HEK293 (cell line): ENCODE measurements around the gene VCX.

Source experiments
- CTCF ChIA-PET: fragments of 350-600 bp; formaldehyde crosslinking; extraction: SDS; loops from one replicate; lab custom pipeline; 2021; ENCODE audit warnings: antibody characterized with exemption; lab: Yijun Ruan, JAX
- POLR2A ChIA-PET: fragments of 300-600 bp; formaldehyde crosslinking; extraction: SDS; loops from one replicate; lab custom pipeline; 2020; ENCODE audit warnings: antibody characterized with exemption, inconsistent platforms; lab: Yijun Ruan, JAX
- H3K27ac ChIP-seq: fragments of 200-500 bp; sonication (Bioruptor generic); 2 replicates; pipeline ENCODE4 v1.5.1; 2014; ENCODE audit warnings: low read depth, low read length, control low read depth, inconsistent platforms; ENCODE audit errors: extremely low read depth
- H3K36me3 ChIP-seq, 2 experiments: fragments of 200-500 bp in 1 of 2; sonication (Bioruptor generic) in 1 of 2; 1 replicate in 1 of 2; 2 replicates in 1 of 2; pipeline ENCODE4 v1.5.1; 2014 to 2017; ENCODE audit warnings: inconsistent platforms in 2 of 2, low read length in 2 of 2; ENCODE audit not compliant: control insufficient read depth in 2 of 2, insufficient read depth in 1 of 2
- H3K4me1 ChIP-seq: fragments of 200-500 bp; sonication (Bioruptor generic); 2 replicates; pipeline ENCODE4 v1.5.1; 2014; ENCODE audit warnings: mild to moderate bottlenecking, low read length, inconsistent platforms; ENCODE audit not compliant: control insufficient read depth, insufficient read depth
- H3K4me3 ChIP-seq: 2 replicates; pipeline ENCODE4 v1.5.1; 2011; ENCODE audit warnings: low read depth, mild to moderate bottlenecking, control low read depth, low read length, moderate library complexity
- H3K9me3 ChIP-seq: fragments of 200-500 bp; sonication (Bioruptor generic); 2 replicates; pipeline ENCODE4 v1.5.1; 2014; ENCODE audit warnings: low read depth, low read length, inconsistent platforms; ENCODE audit not compliant: control insufficient read depth, insufficient read depth
- BCL11B ChIP-seq: fragments of 450-650 bp; formaldehyde crosslinking; IDR thresholded peaks from 2 replicates; pipeline ENCODE4 v1.5.1; 2016; ENCODE audit warnings: low read depth, missing biosample characterization, missing genetic modification characterization
- KLF16 ChIP-seq: fragments of 450-650 bp; formaldehyde crosslinking; IDR thresholded peaks from 2 replicates; pipeline ENCODE4 v1.5.1; 2017; ENCODE audit warnings: missing biosample characterization, missing genetic modification characterization
- OVOL3 ChIP-seq: fragments of 450-650 bp; formaldehyde crosslinking; IDR thresholded peaks from 2 replicates; pipeline ENCODE4 v1.5.1; 2016; ENCODE audit warnings: missing biosample characterization, missing genetic modification characterization
- RBAK ChIP-seq: fragments of 450-650 bp; formaldehyde crosslinking; IDR thresholded peaks from 2 replicates; pipeline ENCODE4 v1.5.1; 2016; ENCODE audit warnings: missing biosample characterization, missing genetic modification characterization
- SP2 ChIP-seq: fragments of 450-650 bp; formaldehyde crosslinking; IDR thresholded peaks from 2 replicates; pipeline ENCODE4 v1.5.1; 2016; ENCODE audit warnings: missing biosample characterization, missing genetic modification characterization
- WT1 ChIP-seq: fragments of 450-650 bp; formaldehyde crosslinking; IDR thresholded peaks from 2 replicates; pipeline ENCODE4 v1.5.1; 2016; ENCODE audit warnings: missing biosample characterization, missing genetic modification characterization
- ZNF121 ChIP-seq: fragments of 450-650 bp; formaldehyde crosslinking; IDR thresholded peaks from 2 replicates; pipeline ENCODE4 v1.5.1; 2016; ENCODE audit warnings: missing biosample characterization, missing genetic modification characterization
- ZNF132 ChIP-seq: fragments of 450-650 bp; formaldehyde crosslinking; IDR thresholded peaks from 2 replicates; pipeline ENCODE4 v1.5.1; 2017; ENCODE audit warnings: missing biosample characterization, missing genetic modification characterization, borderline replicate concordance
- ZNF140 ChIP-seq: fragments of 450-650 bp; formaldehyde crosslinking; IDR thresholded peaks from 2 replicates; pipeline ENCODE4 v1.5.1; 2016; ENCODE audit warnings: missing biosample characterization, missing genetic modification characterization
- ZNF311 ChIP-seq: fragments of 450-650 bp; formaldehyde crosslinking; IDR thresholded peaks from 2 replicates; pipeline ENCODE4 v1.5.1; 2017; ENCODE audit warnings: missing biosample characterization, missing genetic modification characterization, borderline replicate concordance
- ZNF324 ChIP-seq: fragments of 450-650 bp; formaldehyde crosslinking; IDR thresholded peaks from 2 replicates; pipeline ENCODE4 v1.5.1; 2016; ENCODE audit warnings: missing biosample characterization, missing genetic modification characterization
- ZNF510 ChIP-seq: fragments of 450-650 bp; formaldehyde crosslinking; IDR thresholded peaks from 2 replicates; pipeline ENCODE4 v1.5.1; 2018; ENCODE audit warnings: mild to moderate bottlenecking, missing genetic modification characterization, missing biosample characterization; ENCODE audit not compliant: insufficient replicate concordance
- ZNF571 ChIP-seq: fragments of 450-650 bp; formaldehyde crosslinking; IDR thresholded peaks from 2 replicates; pipeline ENCODE4 v1.5.0; 2017; ENCODE audit warnings: missing biosample characterization, missing genetic modification characterization
- ZNF777 ChIP-seq: fragments of 450-650 bp; formaldehyde crosslinking; IDR thresholded peaks from 2 replicates; pipeline ENCODE4 v1.5.1; 2017; ENCODE audit warnings: missing biosample characterization, missing genetic modification characterization, borderline replicate concordance
- ZSCAN16 ChIP-seq: fragments of 450-650 bp; formaldehyde crosslinking; IDR thresholded peaks from 2 replicates; pipeline ENCODE4 v1.5.1; 2016; ENCODE audit warnings: missing biosample characterization, missing genetic modification characterization
- TF ChIP-seq, protein P1 (sequence below): fragments of 450-650 bp; formaldehyde crosslinking; IDR thresholded peaks from 2 replicates; pipeline ENCODE4 v1.5.1; 2016; ENCODE audit warnings: missing biosample characterization, missing genetic modification characterization
- TF ChIP-seq, protein P2 (sequence below): fragments of 450-650 bp; formaldehyde crosslinking; IDR thresholded peaks from 2 replicates; pipeline ENCODE4 v1.5.0; 2017; ENCODE audit warnings: missing biosample characterization, missing genetic modification characterization, borderline replicate concordance
- TF ChIP-seq, protein P3 (sequence below): fragments of 450-650 bp; formaldehyde crosslinking; IDR thresholded peaks from 2 replicates; pipeline ENCODE4 v1.5.1; 2016; ENCODE audit warnings: missing biosample characterization, missing genetic modification characterization
- TF ChIP-seq, protein P4 (sequence below): fragments of 450-650 bp; formaldehyde crosslinking; IDR thresholded peaks from 2 replicates; pipeline ENCODE4 v1.5.1; 2016; ENCODE audit warnings: missing biosample characterization, missing genetic modification characterization
- TF ChIP-seq, protein P5 (sequence below): fragments of 450-650 bp; formaldehyde crosslinking; IDR thresholded peaks from 2 replicates; pipeline ENCODE4 v1.5.1; 2016; ENCODE audit warnings: missing biosample characterization, missing genetic modification characterization
- TF ChIP-seq, protein P6 (sequence below): fragments of 450-650 bp; formaldehyde crosslinking; IDR thresholded peaks from 2 replicates; pipeline ENCODE4 v1.5.1; 2017; ENCODE audit warnings: missing biosample characterization, missing genetic modification characterization

Gene VCX

DNA sequence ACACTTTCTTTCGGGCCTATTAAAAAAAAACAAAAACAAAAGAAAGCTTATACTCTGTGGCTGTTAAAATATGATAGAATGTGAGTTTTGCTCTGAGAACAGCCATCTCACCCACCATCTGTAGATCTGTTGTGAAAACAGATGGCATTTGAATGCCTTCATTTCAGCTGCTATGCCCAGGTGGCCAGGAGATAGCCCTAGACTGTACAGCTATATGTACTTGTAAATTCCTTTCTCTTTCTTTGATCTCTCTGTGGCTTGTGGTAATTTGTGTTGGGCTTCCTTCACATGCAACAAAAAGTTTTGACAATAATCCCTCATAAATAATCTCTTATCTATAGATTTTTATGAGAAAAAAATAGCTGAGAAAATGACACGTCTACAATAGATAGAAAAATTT is 46.2 kb downstream of the VCX start (continued):
- TF ChIP-seq, protein P1, sequence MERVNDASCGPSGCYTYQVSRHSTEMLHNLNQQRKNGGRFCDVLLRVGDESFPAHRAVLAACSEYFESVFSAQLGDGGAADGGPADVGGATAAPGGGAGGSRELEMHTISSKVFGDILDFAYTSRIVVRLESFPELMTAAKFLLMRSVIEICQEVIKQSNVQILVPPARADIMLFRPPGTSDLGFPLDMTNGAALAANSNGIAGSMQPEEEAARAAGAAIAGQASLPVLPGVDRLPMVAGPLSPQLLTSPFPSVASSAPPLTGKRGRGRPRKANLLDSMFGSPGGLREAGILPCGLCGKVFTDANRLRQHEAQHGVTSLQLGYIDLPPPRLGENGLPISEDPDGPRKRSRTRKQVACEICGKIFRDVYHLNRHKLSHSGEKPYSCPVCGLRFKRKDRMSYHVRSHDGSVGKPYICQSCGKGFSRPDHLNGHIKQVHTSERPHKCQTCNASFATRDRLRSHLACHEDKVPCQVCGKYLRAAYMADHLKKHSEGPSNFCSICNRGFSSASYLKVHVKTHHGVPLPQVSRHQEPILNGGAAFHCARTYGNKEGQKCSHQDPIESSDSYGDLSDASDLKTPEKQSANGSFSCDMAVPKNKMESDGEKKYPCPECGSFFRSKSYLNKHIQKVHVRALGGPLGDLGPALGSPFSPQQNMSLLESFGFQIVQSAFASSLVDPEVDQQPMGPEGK = no peak

DNA sequence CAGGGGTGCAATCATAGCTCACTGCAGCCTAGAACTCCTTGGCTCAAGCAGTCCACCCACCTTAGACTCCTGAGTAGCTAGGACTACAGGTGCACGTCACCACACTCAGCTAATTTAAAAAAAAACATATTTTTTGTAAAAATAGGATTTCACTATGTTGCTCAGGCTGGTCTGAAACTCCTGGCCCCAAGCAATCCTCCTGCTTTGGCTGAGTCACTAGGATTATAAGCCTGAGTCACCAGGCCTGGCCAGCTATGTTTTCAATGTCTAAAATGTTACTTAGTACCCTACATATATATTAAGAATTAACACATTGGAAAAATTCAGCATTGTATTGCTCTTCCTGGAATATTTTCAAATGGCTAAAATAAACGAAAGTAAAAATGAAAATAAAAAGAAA is 46.7 kb downstream of the VCX start:
- ChIA-PET CTCF (no interaction called here), POLR2A (no interaction called here)
- no peak for TF ChIP-seq RBAK (tag by site-specific recombination)
- TF ChIP-seq, protein P2, sequence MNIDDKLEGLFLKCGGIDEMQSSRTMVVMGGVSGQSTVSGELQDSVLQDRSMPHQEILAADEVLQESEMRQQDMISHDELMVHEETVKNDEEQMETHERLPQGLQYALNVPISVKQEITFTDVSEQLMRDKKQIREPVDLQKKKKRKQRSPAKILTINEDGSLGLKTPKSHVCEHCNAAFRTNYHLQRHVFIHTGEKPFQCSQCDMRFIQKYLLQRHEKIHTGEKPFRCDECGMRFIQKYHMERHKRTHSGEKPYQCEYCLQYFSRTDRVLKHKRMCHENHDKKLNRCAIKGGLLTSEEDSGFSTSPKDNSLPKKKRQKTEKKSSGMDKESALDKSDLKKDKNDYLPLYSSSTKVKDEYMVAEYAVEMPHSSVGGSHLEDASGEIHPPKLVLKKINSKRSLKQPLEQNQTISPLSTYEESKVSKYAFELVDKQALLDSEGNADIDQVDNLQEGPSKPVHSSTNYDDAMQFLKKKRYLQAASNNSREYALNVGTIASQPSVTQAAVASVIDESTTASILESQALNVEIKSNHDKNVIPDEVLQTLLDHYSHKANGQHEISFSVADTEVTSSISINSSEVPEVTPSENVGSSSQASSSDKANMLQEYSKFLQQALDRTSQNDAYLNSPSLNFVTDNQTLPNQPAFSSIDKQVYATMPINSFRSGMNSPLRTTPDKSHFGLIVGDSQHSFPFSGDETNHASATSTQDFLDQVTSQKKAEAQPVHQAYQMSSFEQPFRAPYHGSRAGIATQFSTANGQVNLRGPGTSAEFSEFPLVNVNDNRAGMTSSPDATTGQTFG (tag by site-specific recombination) = no peak
- TF ChIP-seq, protein P3, sequence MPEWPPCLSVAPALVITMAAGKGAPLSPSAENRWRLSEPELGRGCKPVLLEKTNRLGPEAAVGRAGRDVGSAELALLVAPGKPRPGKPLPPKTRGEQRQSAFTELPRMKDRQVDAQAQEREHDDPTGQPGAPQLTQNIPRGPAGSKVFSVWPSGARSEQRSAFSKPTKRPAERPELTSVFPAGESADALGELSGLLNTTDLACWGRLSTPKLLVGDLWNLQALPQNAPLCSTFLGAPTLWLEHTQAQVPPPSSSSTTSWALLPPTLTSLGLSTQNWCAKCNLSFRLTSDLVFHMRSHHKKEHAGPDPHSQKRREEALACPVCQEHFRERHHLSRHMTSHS (tag by site-specific recombination) = no peak
- TF ChIP-seq, protein P4, sequence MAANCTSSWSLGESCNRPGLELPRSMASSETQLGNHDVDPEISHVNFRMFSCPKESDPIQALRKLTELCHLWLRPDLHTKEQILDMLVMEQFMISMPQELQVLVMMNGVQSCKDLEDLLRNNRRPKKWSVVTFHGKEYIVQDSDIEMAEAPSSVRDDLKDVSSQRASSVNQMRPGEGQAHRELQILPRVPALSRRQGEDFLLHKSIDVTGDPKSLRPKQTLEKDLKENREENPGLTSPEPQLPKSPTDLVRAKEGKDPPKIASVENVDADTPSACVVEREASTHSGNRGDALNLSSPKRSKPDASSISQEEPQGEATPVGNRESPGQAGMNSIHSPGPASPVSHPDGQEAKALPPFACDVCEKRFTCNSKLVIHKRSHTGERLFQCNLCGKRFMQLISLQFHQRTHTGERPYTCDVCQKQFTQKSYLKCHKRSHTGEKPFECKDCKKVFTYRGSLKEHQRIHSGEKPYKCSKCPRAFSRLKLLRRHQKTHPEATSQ (tag by site-specific recombination) = no peak
- TF ChIP-seq ZNF140 (tag by site-specific recombination) = no peak
- TF ChIP-seq, protein P5, sequence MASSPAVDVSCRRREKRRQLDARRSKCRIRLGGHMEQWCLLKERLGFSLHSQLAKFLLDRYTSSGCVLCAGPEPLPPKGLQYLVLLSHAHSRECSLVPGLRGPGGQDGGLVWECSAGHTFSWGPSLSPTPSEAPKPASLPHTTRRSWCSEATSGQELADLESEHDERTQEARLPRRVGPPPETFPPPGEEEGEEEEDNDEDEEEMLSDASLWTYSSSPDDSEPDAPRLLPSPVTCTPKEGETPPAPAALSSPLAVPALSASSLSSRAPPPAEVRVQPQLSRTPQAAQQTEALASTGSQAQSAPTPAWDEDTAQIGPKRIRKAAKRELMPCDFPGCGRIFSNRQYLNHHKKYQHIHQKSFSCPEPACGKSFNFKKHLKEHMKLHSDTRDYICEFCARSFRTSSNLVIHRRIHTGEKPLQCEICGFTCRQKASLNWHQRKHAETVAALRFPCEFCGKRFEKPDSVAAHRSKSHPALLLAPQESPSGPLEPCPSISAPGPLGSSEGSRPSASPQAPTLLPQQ (tag by site-specific recombination) = no peak
- no peak for TF ChIP-seq ZNF510 (tag by site-specific recombination)
- no peak for TF ChIP-seq ZNF311
- no peak for TF ChIP-seq ZNF121 (tag by site-specific recombination)
- TF ChIP-seq ZNF324 (tag by site-specific recombination) = no peak
- no peak for TF ChIP-seq OVOL3 (tag by site-specific recombination)
- no peak for TF ChIP-seq ZNF571 (tag by site-specific recombination)
- TF ChIP-seq KLF16 (tag by site-specific recombination) = no peak
- H3K27ac ChIP-seq = no peak overlapping the region
- H3K36me3 ChIP-seq = no peaks in the 10 kb centered on the region
- H3K9me3 ChIP-seq = no peaks in the 10 kb centered on the region
- H3K4me1 ChIP-seq = no peaks in the 10 kb centered on the region
- H3K4me3 ChIP-seq = no peak overlapping the region

DNA sequence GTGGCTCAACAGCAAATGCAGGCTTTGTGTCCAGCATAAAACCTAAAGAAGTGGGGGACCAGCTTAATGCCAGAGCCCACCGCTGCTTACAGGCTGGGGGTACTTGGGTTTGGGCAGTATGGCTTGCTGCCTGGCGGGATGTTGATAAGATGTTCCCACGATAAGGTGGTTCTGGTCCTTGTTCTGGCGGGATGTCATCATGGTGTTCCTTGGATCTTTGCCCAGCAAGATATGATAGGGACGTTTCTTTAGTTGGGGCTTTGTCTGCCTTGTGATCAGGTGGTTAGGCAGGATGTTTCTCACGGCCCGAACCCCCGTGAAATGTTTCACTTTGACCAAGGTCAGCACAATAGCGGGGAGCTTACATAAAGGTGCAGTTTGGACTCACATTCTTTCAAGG is 49.0 kb downstream of the VCX start:
- H3K4me1 ChIP-seq = no peaks in the 10 kb centered on the region
- no peak overlapping the region for H3K4me3 ChIP-seq
- ChIA-PET POLR2A (no interaction called here), CTCF (no interaction called here)
- TF ChIP-seq ZNF132 (tag by site-specific recombination) (no peak), ZSCAN16 (tag by site-specific recombination) (no peak), BCL11B (tag by site-specific recombination) (no peak), SP2 (no peak), WT1 (tag by site-specific recombination) (no peak), ZNF777 (tag by site-specific recombination) (no peak)
- TF ChIP-seq, protein P6, sequence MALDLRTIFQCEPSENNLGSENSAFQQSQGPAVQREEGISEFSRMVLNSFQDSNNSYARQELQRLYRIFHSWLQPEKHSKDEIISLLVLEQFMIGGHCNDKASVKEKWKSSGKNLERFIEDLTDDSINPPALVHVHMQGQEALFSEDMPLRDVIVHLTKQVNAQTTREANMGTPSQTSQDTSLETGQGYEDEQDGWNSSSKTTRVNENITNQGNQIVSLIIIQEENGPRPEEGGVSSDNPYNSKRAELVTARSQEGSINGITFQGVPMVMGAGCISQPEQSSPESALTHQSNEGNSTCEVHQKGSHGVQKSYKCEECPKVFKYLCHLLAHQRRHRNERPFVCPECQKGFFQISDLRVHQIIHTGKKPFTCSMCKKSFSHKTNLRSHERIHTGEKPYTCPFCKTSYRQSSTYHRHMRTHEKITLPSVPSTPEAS = no peak
- H3K9me3 ChIP-seq = no peaks in the 10 kb centered on the region
- H3K27ac ChIP-seq = no peak overlapping the region
- H3K36me3 ChIP-seq = no peaks in the 10 kb centered on the region
